Measurements from ENCODE around the gene HNRNPD. TPM values are rescaled to one million over a fixed set of nuclear protein-coding genes. Genes with fewer than 3 reads are reported as not detected.

HNRNPD gene
- polyA plus RNA-seq, 2 of the 4 experiments (the other 2 are of a cell fraction) = 125 to 434 TPM

GRCh38 chr4:82381661-82382296 is 8.0 kb upstream of the HNRNPD start (continued):
- TF ChIP-seq CTCF (IDR thresholded peaks at IDR 0.05) = no peak
- TF ChIP-seq SMC3 (IDR thresholded peaks at IDR 0.05) = no peak
- TF ChIP-seq RAD21 (conservative IDR thresholded peaks at IDR 0.05 in 1 of 2, IDR thresholded peaks at IDR 0.05 in 1 of 2) = no peak

- Histone ChIP-seq H3K4me2 (no peak overlapping the region), H3K4me1 (no peaks in the 10 kb centered on the region), H3K27ac (no peak overlapping the region), H3K4me3 (no peak overlapping the region), H3K9me3 (no peaks in the 10 kb centered on the region)
- ChIA-PET POLR2A (no interaction called here), CTCF (interaction anchor here (0.9 to 1.1 kb wide), 3 partner anchors 34 to 48 kb away, joined by 3 read pairs; no protein-coding TSS in a partner anchor)
- DNase-seq (ENCODE audit: low read depth in 1 of 2, low spot score in 1 of 2) (peak in 1 of 2 experiments; percentile 28), FAIRE-seq (no peak), ATAC-seq (peak; percentile 74 to 86; a peak in 5 of 6 replicates)
- TF ChIP-seq USF2 (IDR thresholded peaks at IDR 0.05) (no peak), FOSL2 (IDR thresholded peaks at IDR 0.05) (no peak), FOSL2 (CRISPR knock-in tag; IDR thresholded peaks at IDR 0.05) (no peak), NFE2L2 (conservative IDR thresholded peaks at IDR 0.05; ENCODE audit: low read length) (no peak), FOXS1 (CRISPR knock-in tag; IDR thresholded peaks at IDR 0.05) (no peak), KDM5A (IDR thresholded peaks at IDR 0.05) (no peak), HDAC2 (IDR thresholded peaks at IDR 0.05) (no peak), RFX5 (IDR thresholded peaks at IDR 0.05) (no peak), RARB (CRISPR knock-in tag; IDR thresholded peaks at IDR 0.05) (no peak), RCOR1 (IDR thresholded peaks at IDR 0.05; ENCODE audit: low read depth, low read length) (no peak)
- 86% methylated on average over 2 of the region's 3 CpGs for WGBS (ENCODE audit: missing lambda C conversion rate)
Observed at GRCh38 chr4:82381235-82381634, 7.4 kb upstream of the HNRNPD start.

GRCh38 chr4:82380831-82381230 is 7.0 kb upstream of the HNRNPD start:
- no peak overlapping the region for H3K4me3 ChIP-seq
- ATAC-seq (peak; percentile 45 to 47; a peak in 3 of 6 replicates), FAIRE-seq (no peak), DNase-seq (ENCODE audit: low read depth in 1 of 2, low spot score in 1 of 2) (no peak)
- H3K4me2 ChIP-seq = no peak overlapping the region
- 93% methylated on average over 2 of the region's 4 CpGs for WGBS (ENCODE audit: missing lambda C conversion rate)
- H3K27ac ChIP-seq = no peak overlapping the region
- ChIA-PET CTCF (interaction anchor here (0.9 to 1.1 kb wide), 3 partner anchors 35 to 49 kb away, joined by 3 read pairs; no protein-coding TSS in a partner anchor), POLR2A (no interaction called here)
- TF ChIP-seq ZFP36 (IDR thresholded peaks at IDR 0.05; ENCODE audit: borderline replicate concordance, partially characterized antibody) = no peak
- peaks cover 3% of the 10 kb centered on the region; the same call in 1 of the 3 replicates for H3K4me1 ChIP-seq
- H3K9me3 ChIP-seq = no peaks in the 10 kb centered on the region

- no peak overlapping the region for H3K4me3 ChIP-seq
- H3K27ac ChIP-seq = no peak overlapping the region
- H3K9me3 ChIP-seq = no peaks in the 10 kb centered on the region
- H3K4me1 ChIP-seq = peaks cover 6% of the 10 kb centered on the region; the same call in 1 of the 3 replicates
- DNase-seq (ENCODE audit: low read depth in 1 of 2, low spot score in 1 of 2) (no peak), ATAC-seq (peak in 1 of 2 experiments; percentile 59; a peak in 3 of 6 replicates), FAIRE-seq (no peak)
- WGBS (ENCODE audit: missing lambda C conversion rate) = 74% methylated on average over 6 of the region's 9 CpGs
- ChIA-PET CTCF (interaction anchor here (1.0 kb wide), 1 partner anchor 49 kb away, joined by 3 read pairs; no protein-coding TSS in a partner anchor), POLR2A (no interaction called here)
- TF ChIP-seq CBX8 (IDR thresholded peaks at IDR 0.05) (no peak), KDM5A (IDR thresholded peaks at IDR 0.05) (no peak), FOSL2 (IDR thresholded peaks at IDR 0.05) (no peak), FOSL2 (CRISPR knock-in tag; IDR thresholded peaks at IDR 0.05) (no peak)
- no peak overlapping the region for H3K4me2 ChIP-seq
Observed at GRCh38 chr4:82380344-82380743, 6.6 kb upstream of the HNRNPD start.

GRCh38 chr4:82376109-82376508 is 2.3 kb upstream of the HNRNPD start:
- ChIA-PET CTCF (no interaction called here), POLR2A (interaction anchor here (2.9 kb wide), 1 partner anchor 53 kb away, joined by 61 read pairs; the partner anchor contains the start of gene HNRNPDL)
- DNase-seq (ENCODE audit: low read depth in 1 of 2, low spot score in 1 of 2) (no peak), FAIRE-seq (no peak), ATAC-seq (no peak)
- Histone ChIP-seq H3K4me3 (no peak overlapping the region), H3K27ac (no peak overlapping the region), H3K4me2 (peak overlapping the region; percentile 73), H3K9me3 (no peaks in the 10 kb centered on the region), H3K4me1 (peaks cover 6% of the 10 kb centered on the region; the same call in 1 of the 3 replicates)
- TF ChIP-seq EHF (CRISPR knock-in tag; IDR thresholded peaks at IDR 0.05) (no peak), CHD2 (IDR thresholded peaks at IDR 0.05; ENCODE audit: low read length, partially characterized antibody) (no peak), JUN (IDR thresholded peaks at IDR 0.05) (no peak), REST (IDR thresholded peaks at IDR 0.05) (no peak)
- 90% methylated on average over 4 of the region's 4 CpGs for WGBS (ENCODE audit: missing lambda C conversion rate)

All from A549 (cell line).